ENCODE results near the gene SKA3. TPM values are rescaled to one million over a fixed set of nuclear protein-coding genes. Genes with fewer than 3 reads are reported as not detected.
A peak's percentile ranks its signal among the peaks of the same experiment; 100 is the strongest.

The SKA3 gene
- total and polyA plus RNA-seq, 9 donors: 0.12 to 1.6 (median 0.43) TPM

DNA sequence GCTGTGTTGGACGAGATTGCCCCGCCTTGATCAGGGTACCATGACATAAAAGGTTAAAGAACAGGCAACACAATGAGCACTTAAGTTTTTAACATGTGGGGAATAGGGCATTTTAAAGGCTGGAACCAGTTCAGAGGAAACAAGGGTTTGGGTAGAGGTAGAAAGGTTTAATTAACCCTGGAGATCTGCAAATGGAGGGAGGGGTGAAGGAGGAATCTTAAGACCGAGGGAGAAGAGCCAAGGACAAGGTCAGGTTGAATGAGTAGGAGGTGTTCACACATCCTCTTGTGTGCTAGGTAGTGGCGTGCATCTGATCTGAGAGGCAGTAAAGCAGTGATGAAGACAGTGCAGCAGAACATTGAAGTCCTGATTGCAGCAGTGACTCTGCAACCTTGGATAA, 28.5 kb downstream of the SKA3 start:
- no peak overlapping the region for H3K4me3 ChIP-seq
- H3K4me1 ChIP-seq (ENCODE audit: insufficient read depth): peaks cover 2% of the 10 kb centered on the region
- no peaks in the 10 kb centered on the region for H3K27me3 ChIP-seq
- H3K9me3 ChIP-seq: no peaks in the 10 kb centered on the region
- H3K27ac ChIP-seq: no peak overlapping the region
- 56 to 66% (median 60%) methylated on average over 4 of the region's 4 CpGs for WGBS, 3 donors
- DNase-seq: no peak
- H3K36me3 ChIP-seq: no peaks in the 10 kb centered on the region
- TF ChIP-seq EP300 (IDR thresholded peaks at IDR 0.05) (no peak), POLR2A (IDR thresholded peaks at IDR 0.05) (no peak)
- TF ChIP-seq, protein P1, sequence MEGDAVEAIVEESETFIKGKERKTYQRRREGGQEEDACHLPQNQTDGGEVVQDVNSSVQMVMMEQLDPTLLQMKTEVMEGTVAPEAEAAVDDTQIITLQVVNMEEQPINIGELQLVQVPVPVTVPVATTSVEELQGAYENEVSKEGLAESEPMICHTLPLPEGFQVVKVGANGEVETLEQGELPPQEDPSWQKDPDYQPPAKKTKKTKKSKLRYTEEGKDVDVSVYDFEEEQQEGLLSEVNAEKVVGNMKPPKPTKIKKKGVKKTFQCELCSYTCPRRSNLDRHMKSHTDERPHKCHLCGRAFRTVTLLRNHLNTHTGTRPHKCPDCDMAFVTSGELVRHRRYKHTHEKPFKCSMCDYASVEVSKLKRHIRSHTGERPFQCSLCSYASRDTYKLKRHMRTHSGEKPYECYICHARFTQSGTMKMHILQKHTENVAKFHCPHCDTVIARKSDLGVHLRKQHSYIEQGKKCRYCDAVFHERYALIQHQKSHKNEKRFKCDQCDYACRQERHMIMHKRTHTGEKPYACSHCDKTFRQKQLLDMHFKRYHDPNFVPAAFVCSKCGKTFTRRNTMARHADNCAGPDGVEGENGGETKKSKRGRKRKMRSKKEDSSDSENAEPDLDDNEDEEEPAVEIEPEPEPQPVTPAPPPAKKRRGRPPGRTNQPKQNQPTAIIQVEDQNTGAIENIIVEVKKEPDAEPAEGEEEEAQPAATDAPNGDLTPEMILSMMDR (IDR thresholded peaks at IDR 0.05): no peak
- intact Hi-C loops (cut with DNase I): no loop called here

DNA sequence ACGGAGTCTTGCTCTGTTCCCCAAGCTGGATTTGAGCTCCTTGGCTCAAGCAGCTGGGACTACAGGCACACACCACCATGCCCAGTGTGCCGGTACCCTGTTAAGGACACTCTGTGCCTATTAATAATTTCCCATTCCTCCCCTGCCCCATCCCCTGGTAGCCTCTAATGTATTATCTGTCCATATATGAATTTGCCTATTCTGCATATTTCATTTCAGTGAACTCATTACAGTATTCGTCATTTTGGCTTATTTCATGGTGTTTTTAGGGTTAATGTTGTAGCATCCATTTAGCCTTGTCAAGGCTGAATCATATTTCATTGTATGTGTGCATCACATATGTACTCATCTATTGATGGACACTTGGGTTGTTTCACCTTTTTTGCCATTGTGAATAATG, 33.6 kb downstream of the SKA3 start:
- WGBS, 3 donors: 87 to 91% (median 88%) methylated on average over 3 of the region's 3 CpGs
- H3K4me3 ChIP-seq: no peak overlapping the region
- H3K27me3 ChIP-seq: no peaks in the 10 kb centered on the region
- no peaks in the 10 kb centered on the region for H3K36me3 ChIP-seq
- intact Hi-C loops (cut with DNase I): no loop called here
- H3K4me1 ChIP-seq (ENCODE audit: insufficient read depth): peaks cover 12% of the 10 kb centered on the region
- no peaks in the 10 kb centered on the region for H3K9me3 ChIP-seq
- DNase-seq: no peak
- TF ChIP-seq EP300 (IDR thresholded peaks at IDR 0.05) (no peak), POLR2A (IDR thresholded peaks at IDR 0.05) (no peak)
- TF ChIP-seq, protein P1 (IDR thresholded peaks at IDR 0.05): no peak
- no peak overlapping the region for H3K27ac ChIP-seq

DNA sequence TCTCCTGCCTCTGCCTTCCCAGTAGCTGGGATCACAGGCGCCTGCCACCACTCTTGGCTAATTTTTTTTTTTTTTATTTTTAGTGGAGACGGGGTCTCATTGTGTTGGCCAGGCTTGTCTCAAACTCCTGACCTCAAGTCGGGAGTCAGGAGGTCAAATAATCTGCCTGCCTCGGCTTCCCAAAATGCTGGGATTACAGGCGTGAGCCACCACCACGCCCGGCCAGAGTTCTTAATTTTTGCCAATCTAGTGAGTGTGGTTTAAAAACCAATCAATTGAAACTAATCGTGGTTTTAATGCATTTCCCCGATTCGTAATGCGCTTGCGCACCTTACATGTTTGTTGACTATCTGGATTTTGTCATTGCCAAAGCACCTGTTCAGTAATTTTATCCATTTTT, 37.0 kb downstream of the SKA3 start:
- Histone ChIP-seq H3K4me3 (peak overlapping the region; percentile 51), H3K4me1 (ENCODE audit: insufficient read depth) (peaks cover 12% of the 10 kb centered on the region), H3K36me3 (no peaks in the 10 kb centered on the region), H3K27me3 (no peaks in the 10 kb centered on the region), H3K27ac (no peak overlapping the region), H3K9me3 (no peaks in the 10 kb centered on the region)
- DNase-seq: peak in 3 of 5 donors; percentile 25 to 43 (median 38)
- no peak for TF ChIP-seq POLR2A (IDR thresholded peaks at IDR 0.05)
- no peak for TF ChIP-seq EP300 (IDR thresholded peaks at IDR 0.05)
- TF ChIP-seq, protein P1 (IDR thresholded peaks at IDR 0.05): no peak
- intact Hi-C loops (cut with DNase I): loop anchor here in 3 of 4 donors (10.0 kb wide), 1 partner anchor 195 kb away; no protein-coding TSS in a partner anchor
- 91 to 92% (median 91%) methylated on average over 12 of the region's 12 CpGs for WGBS, 3 donors

DNA sequence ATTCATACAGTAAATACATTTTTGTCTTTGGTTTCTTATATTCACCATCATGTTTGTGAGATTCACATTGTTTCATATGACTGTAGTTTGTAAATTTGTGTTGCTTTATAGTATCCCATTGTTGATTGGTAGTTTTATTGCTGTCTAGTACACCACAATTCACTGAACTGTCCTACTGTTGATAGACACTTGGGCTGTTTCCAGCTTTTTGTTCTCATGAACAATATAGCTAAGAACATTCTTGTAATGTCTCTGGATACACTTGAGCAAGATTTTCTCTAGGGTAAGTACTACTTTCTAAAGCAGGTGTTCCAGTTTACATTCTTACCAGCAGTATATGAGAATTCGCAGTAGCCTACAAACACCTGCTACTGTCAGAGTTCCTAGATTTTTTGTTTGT, 37.8 kb downstream of the SKA3 start:
- no peak for DNase-seq
- no peaks in the 10 kb centered on the region for H3K27me3 ChIP-seq
- no peaks in the 10 kb centered on the region for H3K36me3 ChIP-seq
- peaks cover 12% of the 10 kb centered on the region for H3K4me1 ChIP-seq (ENCODE audit: insufficient read depth)
- no peak for TF ChIP-seq POLR2A (IDR thresholded peaks at IDR 0.05)
- TF ChIP-seq, protein P1 (IDR thresholded peaks at IDR 0.05): no peak
- TF ChIP-seq EP300 (IDR thresholded peaks at IDR 0.05): no peak
- 79 to 94% (median 88%) methylated on average over 1 of the region's 1 CpG for whole genome bisulfite sequencing, 3 donors
- no peaks in the 10 kb centered on the region for H3K9me3 ChIP-seq
- H3K27ac ChIP-seq: no peak overlapping the region
- intact Hi-C loops (cut with DNase I): loop anchor here in 3 of 4 donors (10.0 kb wide), 1 partner anchor 194 kb away; no protein-coding TSS in a partner anchor
- no peak overlapping the region for H3K4me3 ChIP-seq

Data from ovary (tissue), 9 donors.